Thoracic aorta (tissue), 2 donors: ENCODE measurements around the gene SNED1. TPM values are rescaled to one million over a fixed set of nuclear protein-coding genes. Genes with fewer than 3 reads are reported as not detected.

Experiments
- ATAC-seq: fragments of 150-250 bp; one replicate; pipeline ENCODE4 v1.8.0; 2017; ENCODE audit warnings: low read depth; ENCODE audit not compliant: insufficient number of reproducible peaks, low FRiP score
- DNase-seq: peaks from one replicate; pipeline ENCODE4 v3.0.0-alpha.2; 2020; ENCODE audit warnings: low spot score
- H3K27ac ChIP-seq, 2 donors: fragments of 200-600 bp; sonication (generic); 1 replicate in 1 of 2; 2 replicates in 1 of 2; pipeline ENCODE4 v1.5.1; 2016; ENCODE audit warnings: mild to moderate bottlenecking in 2 of 2, moderate library complexity in 2 of 2
- H3K27me3 ChIP-seq: fragments of 200-600 bp; sonication (generic); replicated peaks from 2 replicates; pipeline ENCODE4 v1.6.0; 2016; ENCODE audit warnings: mild to moderate bottlenecking; ENCODE audit not compliant: insufficient read depth
- H3K36me3 ChIP-seq: fragments of 200-600 bp; sonication (generic); one replicate; pipeline ENCODE4 v1.5.1; 2016
- H3K4me1 ChIP-seq, 2 donors: fragments of 200-600 bp; sonication (generic); 1 replicate in 1 of 2; 2 replicates in 1 of 2; pipeline versions ENCODE4 v1.5.1 to v1.6.0; 2016; ENCODE audit warnings: low read depth in 2 of 2, mild to moderate bottlenecking in 1 of 2; ENCODE audit not compliant: control insufficient read depth in 1 of 2
- H3K4me3 ChIP-seq: fragments of 200-600 bp; sonication (generic); 2 replicates; pipeline ENCODE4 v1.5.1; 2016; ENCODE audit warnings: mild to moderate bottlenecking
- H3K9me3 ChIP-seq: fragments of 200-600 bp; sonication (generic); 2 replicates; pipeline ENCODE4 v1.5.1; 2016
- total RNA-seq, 2 donors: library from RNA; depleted of rRNA; stranded (reverse); fragments of >200 nt; gene quantifications; one replicate each; pipeline versions ENCODE4 v1.1.0 to v1.2.3, GENCODE V29; 2016
- TF ChIP-seq, protein P1 (sequence below): fragments of 200-600 bp; sonication (generic); IDR thresholded peaks from one replicate; pipeline ENCODE4 v1.5.1; 2019; ENCODE audit warnings: antibody characterized with exemption

The SNED1 gene
- total RNA-seq, 2 donors from 2014 or later: 133 to 206 TPM

GRCh38 chr2:241053576-241054251 is 55.3 kb downstream of the SNED1 start:
- Histone ChIP-seq H3K4me1 (no peaks in the 10 kb centered on the region), H3K36me3 (peaks cover 46% of the 10 kb centered on the region), H3K9me3 (no peaks in the 10 kb centered on the region), H3K27ac (no peak overlapping the region), H3K27me3 (no peaks in the 10 kb centered on the region), H3K4me3 (no peak overlapping the region)
- TF ChIP-seq, protein P1, sequence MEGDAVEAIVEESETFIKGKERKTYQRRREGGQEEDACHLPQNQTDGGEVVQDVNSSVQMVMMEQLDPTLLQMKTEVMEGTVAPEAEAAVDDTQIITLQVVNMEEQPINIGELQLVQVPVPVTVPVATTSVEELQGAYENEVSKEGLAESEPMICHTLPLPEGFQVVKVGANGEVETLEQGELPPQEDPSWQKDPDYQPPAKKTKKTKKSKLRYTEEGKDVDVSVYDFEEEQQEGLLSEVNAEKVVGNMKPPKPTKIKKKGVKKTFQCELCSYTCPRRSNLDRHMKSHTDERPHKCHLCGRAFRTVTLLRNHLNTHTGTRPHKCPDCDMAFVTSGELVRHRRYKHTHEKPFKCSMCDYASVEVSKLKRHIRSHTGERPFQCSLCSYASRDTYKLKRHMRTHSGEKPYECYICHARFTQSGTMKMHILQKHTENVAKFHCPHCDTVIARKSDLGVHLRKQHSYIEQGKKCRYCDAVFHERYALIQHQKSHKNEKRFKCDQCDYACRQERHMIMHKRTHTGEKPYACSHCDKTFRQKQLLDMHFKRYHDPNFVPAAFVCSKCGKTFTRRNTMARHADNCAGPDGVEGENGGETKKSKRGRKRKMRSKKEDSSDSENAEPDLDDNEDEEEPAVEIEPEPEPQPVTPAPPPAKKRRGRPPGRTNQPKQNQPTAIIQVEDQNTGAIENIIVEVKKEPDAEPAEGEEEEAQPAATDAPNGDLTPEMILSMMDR: no peak
- DNase-seq (no peak), ATAC-seq (no peak)

DNA sequence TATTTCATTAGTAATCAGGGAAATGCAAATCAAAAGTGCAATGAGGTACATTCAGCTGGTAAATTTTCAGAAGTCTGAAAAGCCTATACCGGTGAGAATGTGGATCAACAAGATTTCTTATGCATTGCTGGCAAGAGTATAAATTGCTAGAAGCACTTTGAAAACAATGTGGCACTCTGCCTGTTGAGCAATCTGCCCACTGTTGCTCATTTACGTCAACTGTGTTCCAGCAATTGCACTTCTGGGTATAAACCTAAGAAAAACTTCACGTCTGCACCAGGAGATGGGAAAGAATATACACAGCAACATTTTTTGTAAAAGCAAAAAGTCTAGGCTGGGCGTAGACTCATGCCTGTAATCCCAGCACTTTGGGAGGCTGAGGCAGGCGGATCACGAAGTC is 62.9 kb downstream of the SNED1 start:
- no peaks in the 10 kb centered on the region for H3K27me3 ChIP-seq
- H3K4me3 ChIP-seq: no peak overlapping the region
- no peaks in the 10 kb centered on the region for H3K9me3 ChIP-seq
- H3K27ac ChIP-seq: no peak overlapping the region
- ATAC-seq (no peak), DNase-seq (no peak)
- TF ChIP-seq, protein P1: no peak
- H3K36me3 ChIP-seq: peaks cover 11% of the 10 kb centered on the region
- peaks cover 0 to 10% of the 10 kb centered on the region in 2 donors for H3K4me1 ChIP-seq

DNA sequence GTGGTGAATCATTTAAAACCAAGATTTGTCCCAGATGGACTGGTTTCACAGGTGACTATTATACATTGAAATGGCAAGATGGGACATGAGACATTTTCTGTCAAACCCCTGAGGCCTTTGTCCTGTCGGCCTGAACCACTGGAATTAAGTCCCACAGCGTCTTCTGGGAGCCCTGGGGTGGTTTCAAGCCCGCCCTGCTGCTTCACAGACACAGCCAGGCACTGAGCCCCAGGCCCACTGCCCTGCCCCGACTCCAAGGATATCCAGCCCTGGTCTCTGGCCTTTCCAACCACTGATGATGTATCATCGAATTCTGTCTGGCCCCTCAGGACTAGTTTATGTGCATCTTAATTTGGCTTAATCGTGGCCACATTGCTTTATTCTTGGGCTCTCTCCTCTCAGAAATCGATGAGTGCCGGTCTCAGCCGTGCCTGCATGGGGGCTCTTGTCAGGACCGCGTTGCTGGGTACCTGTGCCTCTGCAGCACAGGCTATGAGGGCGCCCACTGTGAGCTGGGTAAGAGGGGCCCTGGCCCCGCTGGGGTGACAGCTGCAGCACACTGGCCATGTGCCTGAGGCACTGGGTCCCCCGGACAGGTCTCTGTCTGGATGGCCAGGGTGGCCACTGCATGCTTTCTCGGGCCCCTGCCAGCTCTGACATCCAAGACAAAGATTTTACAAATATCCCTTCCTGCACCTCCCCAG is 64.1 kb downstream of the SNED1 start:
- Histone ChIP-seq H3K27ac (no peak overlapping the region), H3K4me3 (no peak overlapping the region), H3K36me3 (peaks cover 22% of the 10 kb centered on the region), H3K9me3 (no peaks in the 10 kb centered on the region), H3K27me3 (no peaks in the 10 kb centered on the region), H3K4me1 (peaks cover 0 to 10% of the 10 kb centered on the region in 2 donors)
- no peak for DNase-seq
- TF ChIP-seq, protein P1: no peak
- no peak for ATAC-seq

- Histone ChIP-seq H3K9me3 (no peaks in the 10 kb centered on the region), H3K27ac (no peak overlapping the region), H3K4me1 (peaks cover 0 to 10% of the 10 kb centered on the region in 2 donors), H3K4me3 (no peak overlapping the region), H3K27me3 (no peaks in the 10 kb centered on the region), H3K36me3 (peaks cover 28% of the 10 kb centered on the region)
- ATAC-seq (no peak), DNase-seq (no peak)
- TF ChIP-seq, protein P1: no peak
Measured at GRCh38 chr2:241063093-241063551, 64.7 kb downstream of the SNED1 start.

DNA sequence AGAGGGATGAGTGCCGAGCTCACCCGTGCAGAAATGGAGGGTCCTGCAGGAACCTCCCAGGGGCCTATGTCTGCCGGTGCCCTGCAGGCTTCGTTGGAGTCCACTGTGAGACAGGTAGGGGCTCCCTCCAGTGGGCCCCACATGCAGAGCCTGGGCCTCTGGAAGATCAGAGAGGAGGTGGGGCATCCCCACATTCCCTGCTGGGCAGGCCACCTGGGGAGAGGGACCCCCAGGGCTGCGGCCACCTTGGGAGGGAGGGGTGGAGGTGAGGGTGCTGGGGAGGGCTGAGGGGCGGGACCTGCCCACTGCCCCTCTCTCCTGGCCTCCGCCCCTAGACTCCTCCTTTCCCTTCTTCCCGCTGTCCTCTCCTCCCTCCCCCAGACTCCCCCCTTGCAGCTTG is 65.2 kb downstream of the SNED1 start:
- H3K4me3 ChIP-seq: no peak overlapping the region
- TF ChIP-seq, protein P1: no peak
- no peaks in the 10 kb centered on the region for H3K9me3 ChIP-seq
- H3K4me1 ChIP-seq: peaks cover 0 to 10% of the 10 kb centered on the region in 2 donors
- no peak for DNase-seq
- no peaks in the 10 kb centered on the region for H3K27me3 ChIP-seq
- no peak overlapping the region for H3K27ac ChIP-seq
- peaks cover 32% of the 10 kb centered on the region for H3K36me3 ChIP-seq
- ATAC-seq: no peak
